A673 (cell line): ENCODE data around the gene MPRIP. TPM values are rescaled to one million over a fixed set of nuclear protein-coding genes. Genes with fewer than 3 reads are reported as not detected.
"Not testable (repeated sequence)": the region's sequence is repeated elsewhere in the genome, so short reads cannot be mapped to it uniquely, and the experiment has no call there.

ENCODE experiments used
- BruUV-seq: library from RNA; stranded (reverse); fragments of 400-500 nt; replicated peaks from 2 replicates; lab custom pipeline; 2021; lab: Mats Ljungman, UMichigan
- CTCF ChIA-PET: fragments of 300-600 bp; sonication (Branson Sonifier 250); formaldehyde crosslinking; loops from one replicate; lab custom pipeline; 2022; ENCODE audit warnings: antibody characterized with exemption; lab: Charles Lee
- POLR2A ChIA-PET: fragments of 300-600 bp; sonication (Branson Sonifier 250); formaldehyde crosslinking; loops from one replicate; lab custom pipeline; 2022; ENCODE audit warnings: antibody characterized with exemption; ENCODE audit not compliant: low non-redundant PET; lab: Charles Lee
- DNase-seq: peaks from one replicate; pipeline ENCODE4 v3.0.0-alpha.2; 2015; ENCODE audit warnings: low spot score
- H3K27ac ChIP-seq: fragments of 200-600 bp; sonication (generic); 2 replicates; pipeline ENCODE4 v1.5.1; 2016; ENCODE audit warnings: mixed run types, low read depth, mild to moderate bottlenecking, mixed read lengths, antibody characterized with exemption, low read length; ENCODE audit not compliant: poor library complexity, severe bottlenecking
- H3K27me3 ChIP-seq: fragments of 200-600 bp; sonication (generic); replicated peaks from 2 replicates; pipeline ENCODE4 v1.6.1; 2017; ENCODE audit warnings: mixed run types, low read depth, mild to moderate bottlenecking, mixed read lengths, antibody characterized with exemption, low read length; ENCODE audit not compliant: insufficient read depth, poor library complexity
- H3K36me3 ChIP-seq: fragments of 200-600 bp; sonication (generic); 2 replicates; pipeline ENCODE4 v1.6.1; 2016; ENCODE audit warnings: mixed run types, mild to moderate bottlenecking, mixed read lengths, antibody characterized with exemption, low read length; ENCODE audit not compliant: insufficient read depth, poor library complexity, severe bottlenecking
- H3K4me1 ChIP-seq: fragments of 200-600 bp; sonication (generic); 2 replicates; pipeline ENCODE4 v1.6.1; 2017; ENCODE audit warnings: mixed run types, mild to moderate bottlenecking, mixed read lengths, antibody characterized with exemption, low read length; ENCODE audit not compliant: insufficient read depth, poor library complexity, severe bottlenecking
- H3K4me3 ChIP-seq: fragments of 200-600 bp; sonication (generic); 2 replicates; pipeline ENCODE4 v1.5.1; 2016; ENCODE audit warnings: low read depth, mixed run types, mild to moderate bottlenecking, mixed read lengths, low read length; ENCODE audit not compliant: poor library complexity, severe bottlenecking
- H3K9me3 ChIP-seq: fragments of 200-600 bp; sonication (generic); 2 replicates; pipeline ENCODE4 v1.6.1; 2016; ENCODE audit warnings: mixed run types, low read depth, mild to moderate bottlenecking, mixed read lengths, antibody characterized with exemption, low read length; ENCODE audit not compliant: poor library complexity, severe bottlenecking
- CTCF ChIP-seq: fragments of 300-800, 200-600 bp; sonication (generic); conservative IDR thresholded peaks from 2 replicates; pipeline ENCODE4 v1.5.1; 2017; ENCODE audit warnings: low read depth, mild to moderate bottlenecking, antibody characterized with exemption, low read length, moderate library complexity, mixed read lengths
- EZH2 ChIP-seq: fragments of 200-600 bp; sonication (generic); IDR thresholded peaks from 2 replicates; pipeline ENCODE4 v1.6.1; 2017; ENCODE audit warnings: borderline replicate concordance, low read depth, mild to moderate bottlenecking, mixed read lengths, antibody characterized with exemption, low read length; ENCODE audit not compliant: poor library complexity, severe bottlenecking
- intact Hi-C: fragments of 100-400 bp; cut with micrococcal nuclease; formaldehyde crosslinking; loops from one replicate; pipeline ENCODE4 v1.10.0; 2022; ENCODE audit not compliant: unreplicated experiment
- total RNA-seq: library from RNA; stranded (reverse); gene quantifications from 2 replicates; pipeline ENCODE4 v1.2.3, GENCODE V29; 2021

MPRIP gene
- total RNA-seq, 1 experiment from 2014 or later, result 290 TPM

GRCh38 chr17:17004251-17004996 is 37.8 kb upstream of the MPRIP start:
- H3K36me3 ChIP-seq, result no peaks in the 10 kb centered on the region
- no peak for TF ChIP-seq CTCF
- no peak for TF ChIP-seq EZH2
- no peak overlapping the region for H3K27ac ChIP-seq
- BruUV-seq, result no TSS peak
- POLR2A ChIA-PET, result no interaction called here
- CTCF ChIA-PET, result no interaction called here
- DNase-seq, result no peak
- no peak overlapping the region for H3K4me3 ChIP-seq
- peaks cover 13% of the 10 kb centered on the region for H3K4me1 ChIP-seq
- no peaks in the 10 kb centered on the region for H3K9me3 ChIP-seq
- no peaks in the 10 kb centered on the region for H3K27me3 ChIP-seq
- intact Hi-C loops, result loop anchor here (5.0 kb wide), 2 partner anchors 143 to 203 kb away; partner anchors contain the start of gene PLD6

- POLR2A ChIA-PET, H3K4me3 ChIP-seq, H3K36me3 ChIP-seq, H3K9me3 ChIP-seq, DNase-seq, H3K27me3 ChIP-seq, BruUV-seq, CTCF ChIA-PET, H3K27ac ChIP-seq: not testable (repeated sequence)
- peaks cover 19% of the 10 kb centered on the region for H3K4me1 ChIP-seq
- intact Hi-C loops, result loop anchor here (5.0 kb wide), 2 partner anchors 142 to 202 kb away; partner anchors contain the start of gene PLD6
Observed at GRCh38 chr17:17004997-17005614, 37.2 kb upstream of the MPRIP start.

- H3K27ac ChIP-seq, BruUV-seq, H3K27me3 ChIP-seq, H3K4me3 ChIP-seq, H3K36me3 ChIP-seq, H3K9me3 ChIP-seq, DNase-seq, intact Hi-C loops, POLR2A ChIA-PET, CTCF ChIA-PET: not testable (repeated sequence)
- H3K4me1 ChIP-seq, result peaks cover 14% of the 10 kb centered on the region
Observed at GRCh38 chr17:17007891-17008290, 34.4 kb upstream of the MPRIP start.

- DNase-seq, POLR2A ChIA-PET, intact Hi-C loops, H3K9me3 ChIP-seq, H3K4me3 ChIP-seq, BruUV-seq, H3K36me3 ChIP-seq, H3K27me3 ChIP-seq, H3K27ac ChIP-seq: not testable (repeated sequence)
- peaks cover 14% of the 10 kb centered on the region for H3K4me1 ChIP-seq
- CTCF ChIA-PET, result interaction anchor here (1.0 kb wide), 1 partner anchor 17 kb away, joined by 5 read pairs; no protein-coding TSS in a partner anchor
Observed at GRCh38 chr17:17008621-17009397, 33.4 kb upstream of the MPRIP start.

- intact Hi-C loops, H3K36me3 ChIP-seq, DNase-seq, CTCF ChIA-PET, H3K27me3 ChIP-seq, BruUV-seq, H3K27ac ChIP-seq, H3K4me3 ChIP-seq, H3K9me3 ChIP-seq: not testable (repeated sequence)
- POLR2A ChIA-PET, result interaction anchor here (0.7 kb wide), 1 partner anchor 32 kb away, joined by 3 read pairs; no protein-coding TSS in a partner anchor
- peaks cover 14% of the 10 kb centered on the region for H3K4me1 ChIP-seq
Observed at GRCh38 chr17:17009972-17010371, 32.3 kb upstream of the MPRIP start.

- POLR2A ChIA-PET, result interaction anchor here (0.7 kb wide), 1 partner anchor 33 kb away, joined by 3 read pairs; no protein-coding TSS in a partner anchor
- CTCF ChIA-PET, H3K36me3 ChIP-seq, H3K27ac ChIP-seq, H3K27me3 ChIP-seq, intact Hi-C loops, H3K4me3 ChIP-seq, BruUV-seq, H3K9me3 ChIP-seq, DNase-seq: not testable (repeated sequence)
- H3K4me1 ChIP-seq, result peaks cover 18% of the 10 kb centered on the region
Observed at GRCh38 chr17:17010545-17011034, 31.7 kb upstream of the MPRIP start.
